GM12892 (cell line): ENCODE data around the gene SEH1L.

Source experiments
- POLR2A ChIP-seq: IDR thresholded peaks from 2 replicates; pipeline ENCODE4 v1.6.1; 2011; ENCODE audit warnings: low read depth, low read length, control low read depth
- POLR2AphosphoS5 ChIP-seq: IDR thresholded peaks from 2 replicates; pipeline ENCODE4 v1.6.1; 2011; ENCODE audit warnings: low read depth, low read length, control low read depth

GRCh38 chr18:12944709-12945108, 3.1 kb upstream of the SEH1L start:
- TF ChIP-seq POLR2A (no peak), POLR2AphosphoS5 (no peak)
